Testis (tissue), 3 donors: ENCODE data around the gene CERS2. TPM values are rescaled to one million over a fixed set of nuclear protein-coding genes. Genes with fewer than 3 reads are reported as not detected.

Source experiments
- DNase-seq: peaks from one replicate; pipeline ENCODE4 v3.0.0-alpha.2; 2019
- H3K27ac ChIP-seq, 2 donors: fragments of 200-600 bp; sonication (generic); one replicate each; pipeline ENCODE4 v1.5.1; 2019
- H3K27me3 ChIP-seq: fragments of 200-600 bp; sonication (generic); one replicate; pipeline ENCODE4 v1.5.1; 2019
- H3K36me3 ChIP-seq: fragments of 200-600 bp; sonication (generic); one replicate; pipeline ENCODE4 v1.5.1; 2017; ENCODE audit warnings: low read depth; ENCODE audit errors: missing control alignments
- H3K4me1 ChIP-seq: fragments of 200-600 bp; sonication (generic); one replicate; pipeline ENCODE4 v1.5.1; 2019
- H3K4me3 ChIP-seq, 2 donors: fragments of 200-600 bp; sonication (generic); one replicate each; pipeline ENCODE4 v1.5.1; 2017 to 2019
- H3K9me3 ChIP-seq: fragments of 200-600 bp; sonication (generic); one replicate; pipeline ENCODE4 v1.5.1; 2017
- POLR2A ChIP-seq: fragments of 450-650 bp; IDR thresholded peaks from one replicate; pipeline ENCODE4 v1.6.1; 2017; ENCODE audit warnings: antibody characterized with exemption, mild to moderate bottlenecking, moderate library complexity
- WGBS, 2 donors: methylation state at CpG; one replicate each; pipeline ENCODE4 v1.1.5; 2018; 5-methylcytosine and 5-hydroxymethylcytosine counted together
- intact Hi-C: fragments of 100-400 bp; cut with DNase I; formaldehyde crosslinking; loops from one replicate; pipeline ENCODE4 v1.15.1; 2023; ENCODE audit warnings: low total_unique reads
- polyA plus RNA-seq: library from polyadenylated mRNA; stranded (reverse); fragments of 350-450 nt; fragmentation: Illumina TruSeq; extraction: RNeasy Lipid Tissue Mini Kit (QIAGEN cat#74804); gene quantifications from one replicate; pipeline ENCODE4 v1.2.3, GENCODE V29; 2014; ENCODE audit warnings: low read depth, low replicate concordance; ENCODE audit not compliant: insufficient read depth
- total RNA-seq, 2 donors: library from RNA; depleted of rRNA; stranded (reverse); fragments of >200 nt; gene quantifications; one replicate each; pipeline ENCODE4 v1.2.3, GENCODE V29; 2016
- TF ChIP-seq, protein P1 (sequence below), 3 experiments: fragments of 450-650 bp in 2 of 3; fragments of 200-600 bp in 1 of 3; sonication (generic) in 1 of 3; IDR thresholded peaks; one replicate each; pipeline ENCODE4 v1.5.1; 2016 to 2019; ENCODE audit warnings: antibody characterized with exemption in 3 of 3, mild to moderate bottlenecking in 2 of 3, moderate library complexity in 1 of 3

The CERS2 gene
- total and polyA plus RNA-seq, 3 donors from 2014 or later, result 92.7 to 138 (median 116) TPM

- DNase-seq, result peak; percentile 26
- 5 to 6% methylated on average over 4 of the region's 4 CpGs for WGBS, 2 donors
- Histone ChIP-seq H3K27ac (peak overlapping the region; percentile 93 to 95), H3K4me3 (peak overlapping the region; percentile 81 to 89), H3K27me3 (no peaks in the 10 kb centered on the region), H3K9me3 (no peaks in the 10 kb centered on the region), H3K4me1 (peaks cover 38% of the 10 kb centered on the region), H3K36me3 (no peaks in the 10 kb centered on the region)
- intact Hi-C loops, result no loop called here
- TF ChIP-seq POLR2A, result no peak
- TF ChIP-seq, protein P1, sequence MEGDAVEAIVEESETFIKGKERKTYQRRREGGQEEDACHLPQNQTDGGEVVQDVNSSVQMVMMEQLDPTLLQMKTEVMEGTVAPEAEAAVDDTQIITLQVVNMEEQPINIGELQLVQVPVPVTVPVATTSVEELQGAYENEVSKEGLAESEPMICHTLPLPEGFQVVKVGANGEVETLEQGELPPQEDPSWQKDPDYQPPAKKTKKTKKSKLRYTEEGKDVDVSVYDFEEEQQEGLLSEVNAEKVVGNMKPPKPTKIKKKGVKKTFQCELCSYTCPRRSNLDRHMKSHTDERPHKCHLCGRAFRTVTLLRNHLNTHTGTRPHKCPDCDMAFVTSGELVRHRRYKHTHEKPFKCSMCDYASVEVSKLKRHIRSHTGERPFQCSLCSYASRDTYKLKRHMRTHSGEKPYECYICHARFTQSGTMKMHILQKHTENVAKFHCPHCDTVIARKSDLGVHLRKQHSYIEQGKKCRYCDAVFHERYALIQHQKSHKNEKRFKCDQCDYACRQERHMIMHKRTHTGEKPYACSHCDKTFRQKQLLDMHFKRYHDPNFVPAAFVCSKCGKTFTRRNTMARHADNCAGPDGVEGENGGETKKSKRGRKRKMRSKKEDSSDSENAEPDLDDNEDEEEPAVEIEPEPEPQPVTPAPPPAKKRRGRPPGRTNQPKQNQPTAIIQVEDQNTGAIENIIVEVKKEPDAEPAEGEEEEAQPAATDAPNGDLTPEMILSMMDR (IDR thresholded peaks at IDR 0.05), result no peak
These were observed 33.2 kb upstream of the CERS2 start for GRCh38 chr1:151007853-151008243.

DNA sequence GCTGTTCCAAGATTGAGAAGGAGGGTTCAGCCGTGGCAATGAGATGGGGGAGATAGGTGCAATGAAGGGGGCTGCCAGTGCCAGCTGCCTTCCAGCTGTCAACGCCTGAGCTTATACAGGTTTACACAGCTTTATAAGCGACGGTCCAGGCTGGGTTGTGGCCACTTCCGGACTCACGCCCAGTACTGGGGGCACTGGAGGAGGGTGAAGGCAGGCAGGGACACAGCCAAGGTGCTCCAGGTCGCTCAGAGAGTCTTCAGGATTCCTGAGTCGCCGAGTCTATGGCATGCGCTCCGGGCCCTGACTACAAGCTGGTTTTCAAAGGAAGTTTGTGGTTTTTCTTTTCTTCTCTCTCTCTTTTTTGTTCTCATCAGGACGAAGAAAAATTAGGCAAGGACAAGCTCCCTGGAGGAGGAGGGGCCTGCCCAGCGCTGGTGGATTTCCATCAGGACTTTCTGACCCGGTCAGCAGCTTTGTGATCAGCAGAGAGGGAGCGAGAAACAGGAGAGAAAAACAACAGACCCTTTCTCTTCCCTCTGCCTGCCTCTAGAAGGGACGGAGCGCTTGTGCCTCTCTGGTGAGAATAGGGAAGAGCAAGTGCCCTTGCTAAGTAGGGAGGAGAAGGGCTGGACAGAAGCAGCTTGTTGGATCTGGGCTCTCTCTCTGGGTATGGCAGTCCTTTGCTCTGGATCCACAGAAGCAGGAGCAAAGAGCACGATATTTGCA lies 31.9 kb upstream of the CERS2 start, which contains the start of gene MINDY1:
Gene MINDY1 (minus strand): TSS at position 576 of the 726 bp plus-strand sequence. CDS start 4,285 bp downstream, outside the sequence.
- peak; percentile 85 for DNase-seq
- peaks cover 40% of the 10 kb centered on the region for H3K4me1 ChIP-seq
- intact Hi-C loops, result no loop called here
- H3K9me3 ChIP-seq, result no peaks in the 10 kb centered on the region
- peak within 1 kb of the TSS; percentile 93 to 95 for H3K27ac ChIP-seq
- TF ChIP-seq, protein P1 (IDR thresholded peaks at IDR 0.05), result peak in 2 of 3 experiments; percentile 18 to 28
- TF ChIP-seq POLR2A, result peak; percentile 11
- H3K27me3 ChIP-seq, result no peaks in the 10 kb centered on the region
- peak within 1 kb of the TSS; percentile 81 to 89 for H3K4me3 ChIP-seq
- WGBS, 2 donors, result 11 to 28% methylated on average over 18 of the region's 18 CpGs
- H3K36me3 ChIP-seq, result no peaks in the 10 kb centered on the region

DNA sequence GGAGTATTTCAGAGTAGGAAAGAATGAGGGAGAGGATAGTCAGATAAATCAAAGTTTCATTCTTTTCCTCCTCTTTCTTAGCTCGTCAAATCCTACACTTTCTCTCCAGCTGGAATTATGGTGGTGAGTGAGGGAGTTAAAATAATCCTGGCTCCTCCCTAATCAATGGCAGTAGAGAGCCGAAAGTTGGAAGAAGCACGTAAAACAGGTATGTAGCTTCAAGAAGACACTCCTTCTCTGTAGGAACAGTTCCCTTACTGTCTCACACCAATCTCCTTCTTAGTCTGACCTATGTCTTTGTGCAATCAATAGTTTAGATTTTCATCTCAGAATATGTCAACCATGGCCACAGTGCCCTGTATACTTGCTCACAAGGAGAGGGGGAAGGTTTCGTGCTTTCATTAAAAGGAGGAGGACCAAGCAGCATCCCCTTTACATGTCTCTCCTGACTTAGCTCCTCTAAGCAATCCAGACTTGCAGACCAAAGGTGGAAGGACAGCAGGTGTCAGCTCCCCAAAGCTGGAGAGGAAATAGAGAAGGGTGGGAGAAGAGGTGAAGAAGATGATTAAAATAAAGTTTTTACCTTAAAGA lies 31.2 kb upstream of the CERS2 start:
- intact Hi-C loops, result no loop called here
- no peak for DNase-seq
- Histone ChIP-seq H3K9me3 (no peaks in the 10 kb centered on the region), H3K4me1 (peaks cover 40% of the 10 kb centered on the region), H3K36me3 (no peaks in the 10 kb centered on the region), H3K4me3 (peak overlapping the region; percentile 61 to 64), H3K27me3 (no peaks in the 10 kb centered on the region), H3K27ac (peak overlapping the region; percentile 93 to 95)
- no peak for TF ChIP-seq POLR2A
- TF ChIP-seq, protein P1 (IDR thresholded peaks at IDR 0.05), result no peak
- 18 to 29% methylated on average over 4 of the region's 4 CpGs for WGBS, 2 donors

DNA sequence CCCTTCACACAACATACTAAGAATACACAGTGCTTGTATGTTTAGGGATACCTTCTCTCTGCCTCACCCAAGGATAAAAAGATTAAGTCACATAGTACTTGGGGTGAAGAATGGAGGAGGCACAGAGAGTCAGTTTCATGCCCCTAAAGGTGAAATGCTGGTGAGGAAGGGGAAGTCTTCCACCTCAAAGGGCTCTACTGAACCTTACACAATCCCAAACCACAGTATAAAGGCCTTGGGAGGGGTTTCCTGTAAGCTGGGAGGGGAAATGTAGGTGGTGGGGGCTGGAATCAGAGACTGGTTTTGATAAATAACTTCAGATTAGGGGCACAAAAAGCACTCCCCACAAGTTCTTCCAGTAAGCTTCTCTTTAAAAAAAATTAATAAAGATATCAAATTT lies 28.5 kb upstream of the CERS2 start:
- H3K4me3 ChIP-seq, result no peak overlapping the region
- TF ChIP-seq POLR2A, result no peak
- TF ChIP-seq, protein P1 (IDR thresholded peaks at IDR 0.05), result no peak
- H3K27me3 ChIP-seq, result no peaks in the 10 kb centered on the region
- peaks cover 31% of the 10 kb centered on the region for H3K4me1 ChIP-seq
- DNase-seq, result no peak
- H3K36me3 ChIP-seq, result no peaks in the 10 kb centered on the region
- H3K27ac ChIP-seq, result peak overlapping the region in 1 of 2 donors; percentile 63
- intact Hi-C loops, result no loop called here
- no peaks in the 10 kb centered on the region for H3K9me3 ChIP-seq
